ENCODE results near the gene GFOD1.
"Not testable (repeated sequence)": the region's sequence is repeated elsewhere in the genome, so short reads cannot be mapped to it uniquely, and the experiment has no call there.

Gene GFOD1

DNA sequence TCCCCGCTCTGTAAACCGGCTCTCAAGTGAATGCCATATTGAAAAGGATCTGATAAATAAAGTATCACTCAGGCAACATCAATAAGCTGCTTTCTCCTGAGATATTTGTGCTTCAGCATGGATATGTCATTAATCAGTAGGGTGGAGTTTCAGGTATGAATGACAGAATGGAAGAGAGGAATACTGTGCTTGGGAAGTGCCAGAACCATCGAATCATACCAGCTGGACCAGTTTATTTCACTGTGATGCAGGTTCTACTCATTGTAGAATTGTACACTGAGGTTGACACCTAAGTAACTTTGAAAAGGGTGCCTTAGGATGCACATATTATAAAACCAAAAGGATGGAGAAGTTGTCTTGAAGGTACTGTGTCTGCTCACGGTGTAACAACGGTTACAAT is 141.2 kb downstream of the GFOD1 start:
- DNase-seq, result no peak

DNA sequence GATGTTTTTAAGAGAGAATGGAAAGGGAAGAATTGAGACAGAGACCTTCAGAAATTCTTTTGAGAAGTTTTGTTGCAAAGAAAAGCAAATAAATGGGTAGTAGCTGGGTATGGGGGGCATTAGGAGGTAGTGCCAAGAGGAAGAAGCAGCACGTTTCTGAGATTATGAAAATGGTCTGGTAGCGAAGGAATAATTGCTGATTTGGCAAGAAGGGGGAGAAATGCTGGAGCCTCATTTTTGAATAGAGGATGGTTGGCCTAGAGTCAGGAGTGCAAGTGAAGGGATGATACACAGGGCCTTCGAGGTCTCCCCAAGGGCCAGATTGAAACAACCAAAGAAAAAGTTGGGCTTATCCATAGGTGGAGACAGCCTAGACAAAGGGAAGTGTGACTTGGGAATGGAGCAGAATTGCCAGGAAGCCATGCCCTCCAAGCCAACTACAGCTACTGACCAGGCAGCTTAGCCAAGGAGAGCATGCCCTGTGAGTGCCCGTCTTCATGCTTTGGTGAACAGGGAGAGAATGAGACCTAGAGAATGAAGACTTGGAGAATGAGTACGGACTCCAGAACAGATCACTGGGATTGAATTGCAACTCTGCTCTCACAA is 144.9 kb downstream of the GFOD1 start:
- intact Hi-C loops (cut with DNase I), result no loop called here
- DNase-seq, result no peak

More for the DNA sequence above, 141.2 kb downstream of the GFOD1 start:
- intact Hi-C loops (cut with DNase I), result no loop called here

DNA sequence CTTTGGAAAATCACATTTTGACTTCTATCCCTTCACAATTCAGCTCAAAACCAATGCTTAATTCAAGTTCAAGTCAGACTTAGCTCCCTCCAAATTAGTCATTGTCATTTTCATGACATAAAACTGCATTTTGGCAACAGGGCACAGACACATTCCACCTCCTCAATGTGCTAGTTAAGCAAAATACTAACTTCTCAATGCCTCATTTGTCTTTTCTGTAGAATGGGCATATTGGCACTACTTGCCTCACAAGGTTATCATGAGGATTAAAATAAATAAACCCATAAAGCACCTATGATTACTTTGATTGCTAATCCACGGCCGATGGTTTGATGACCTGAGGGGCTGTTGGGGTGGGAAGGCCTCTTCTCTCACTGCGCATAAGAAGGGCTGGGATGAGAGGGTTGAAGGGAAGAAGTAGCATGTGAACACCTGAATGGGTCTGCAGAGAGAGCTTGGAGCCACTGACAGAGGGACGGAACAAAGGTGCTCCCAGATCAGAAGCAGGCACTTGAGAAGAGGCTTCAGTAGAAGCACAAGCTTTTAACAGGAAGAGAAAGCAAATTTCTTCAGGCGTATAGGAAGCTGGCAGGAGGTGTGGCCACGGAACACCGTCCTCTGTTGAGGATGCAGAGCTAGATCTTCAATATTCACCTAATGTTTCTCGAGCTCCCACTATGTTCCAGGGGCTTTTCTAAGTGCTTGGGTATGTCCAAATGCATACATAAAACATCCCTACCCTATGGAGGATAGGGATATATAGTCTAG is 147.4 kb downstream of the GFOD1 start:
- intact Hi-C loops (cut with DNase I), result loop anchor here (5.0 kb wide), 1 partner anchor 197 kb away; no protein-coding TSS in a partner anchor
- no peak for DNase-seq

DNA sequence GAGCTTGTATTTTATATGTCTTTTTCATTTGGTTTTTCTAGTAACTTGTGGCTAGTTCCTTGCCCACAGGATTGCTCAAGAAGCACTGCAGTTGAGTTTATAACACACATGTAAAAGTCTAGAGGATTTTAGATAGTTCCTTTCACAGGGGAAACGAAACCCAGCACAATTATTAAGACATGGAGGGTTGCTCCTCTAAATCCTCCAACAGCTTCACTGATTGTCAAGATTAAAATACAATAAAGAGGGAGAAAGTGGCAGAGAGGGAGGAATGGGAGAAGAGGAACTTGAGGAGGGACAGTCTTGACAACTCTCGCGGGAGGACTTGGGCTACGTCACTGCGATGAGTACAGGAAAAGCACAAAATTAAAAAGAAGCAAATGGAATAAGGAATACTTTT is 149.4 kb downstream of the GFOD1 start:
- intact Hi-C loops (cut with DNase I), result loop anchor here (5.0 kb wide), 1 partner anchor 199 kb away; no protein-coding TSS in a partner anchor
- no peak for DNase-seq

DNA sequence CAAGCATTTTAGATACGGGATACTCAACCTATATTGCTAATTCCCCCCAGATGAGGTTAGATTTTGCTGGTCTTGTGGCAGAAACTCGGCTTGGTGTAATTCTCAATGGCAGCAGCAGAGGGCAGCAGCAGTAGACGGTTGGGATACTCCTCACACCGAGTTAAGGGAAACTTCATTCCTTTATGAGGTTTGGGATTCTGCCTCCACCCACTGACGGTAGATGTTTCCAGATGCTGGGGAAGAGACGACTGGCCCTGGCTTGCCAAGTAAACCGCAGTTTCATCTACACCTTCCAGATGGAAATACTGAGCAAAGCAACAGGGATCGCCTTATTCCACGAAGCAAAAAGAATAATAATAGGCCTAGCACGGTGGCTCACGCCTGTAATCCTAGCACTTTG is 150.8 kb downstream of the GFOD1 start:
- DNase-seq, result peak; percentile 66 to 97 (median 91)
- intact Hi-C loops (cut with DNase I), result loop anchor here (1.0 to 5.0 kb wide), 3 partner anchors 201 to 279 kb away; partner anchors contain the start of gene NOL7

DNA sequence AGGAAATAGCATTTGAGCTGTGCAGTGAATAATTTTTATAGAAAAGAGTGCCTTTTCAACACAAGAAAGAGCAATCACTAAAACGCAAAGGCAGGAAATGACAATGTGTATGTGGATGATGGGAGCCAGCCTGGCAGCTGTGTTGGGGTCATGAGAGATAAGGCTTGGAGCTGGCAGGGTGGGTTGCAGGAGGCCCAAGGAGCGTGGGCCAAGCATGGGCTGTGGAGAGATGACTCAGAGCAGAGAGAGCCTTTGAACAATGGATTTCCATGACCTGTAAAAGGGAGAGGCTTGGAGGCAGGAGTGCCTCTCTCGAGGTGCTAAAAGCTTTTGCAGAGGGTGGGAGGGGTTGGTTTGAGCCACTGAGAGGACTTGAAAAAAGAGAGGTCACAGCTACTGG is 152.4 kb downstream of the GFOD1 start:
- DNase-seq, result no peak
- intact Hi-C loops (cut with DNase I), result loop anchor here (2.0 to 5.0 kb wide), 2 partner anchors 150 to 202 kb away; no protein-coding TSS in a partner anchor

DNA sequence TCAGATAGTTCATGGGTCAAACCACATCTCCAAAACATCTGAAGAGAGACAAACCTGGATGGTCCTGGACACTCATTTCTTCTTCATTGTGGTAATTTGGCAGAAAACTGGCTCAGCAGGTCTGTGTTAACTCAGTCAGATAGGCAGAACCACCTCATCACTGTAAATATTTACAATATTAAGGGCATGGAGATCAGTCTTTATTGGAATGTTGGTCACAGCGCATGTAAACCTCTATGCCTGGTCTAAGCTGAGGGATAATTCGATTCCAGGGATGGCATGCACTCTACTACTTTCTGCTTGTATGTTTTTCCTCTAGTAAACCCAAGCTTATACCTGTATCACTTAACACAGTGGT is 155.1 kb downstream of the GFOD1 start:
- intact Hi-C loops (cut with DNase I), result no loop called here
- no peak for DNase-seq

DNA sequence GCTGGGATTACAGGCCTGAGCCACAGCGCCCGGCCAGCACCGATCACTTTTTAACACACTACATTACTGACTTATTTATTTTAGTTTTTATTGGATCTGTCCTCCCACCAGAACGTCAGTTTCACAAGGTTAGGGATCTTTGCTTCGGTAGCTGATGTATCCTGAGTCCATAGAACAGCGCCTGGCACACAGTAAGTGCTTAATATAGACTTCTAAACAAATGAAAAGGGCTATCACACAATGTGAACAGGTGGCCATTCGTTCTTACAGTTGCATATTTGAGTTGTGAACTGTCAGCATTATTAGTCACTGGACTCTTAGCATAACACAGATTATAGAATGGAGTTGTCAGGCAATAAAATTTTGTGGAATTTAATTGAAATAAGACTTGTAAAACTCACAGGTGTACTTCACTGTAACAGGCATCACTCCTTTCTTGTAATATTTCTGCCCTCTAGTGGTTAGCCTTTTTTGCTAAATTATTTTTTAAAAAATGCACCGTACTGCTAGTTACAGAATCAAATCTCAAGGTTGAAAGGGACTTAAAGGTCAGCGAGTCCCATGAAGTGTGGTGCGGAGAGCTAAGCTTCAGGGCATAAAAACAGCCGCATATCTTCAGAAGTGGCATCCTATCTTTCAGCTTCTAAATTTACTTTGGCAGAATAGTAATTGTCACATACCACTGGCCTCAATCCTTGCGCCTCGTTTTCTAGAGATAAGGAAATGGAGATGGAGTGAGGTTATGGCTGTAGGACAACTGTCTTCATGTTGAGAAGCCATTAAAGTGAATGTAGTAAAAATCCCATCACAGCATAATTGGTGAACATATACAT is 155.7 kb downstream of the GFOD1 start:
- intact Hi-C loops (cut with DNase I), result loop anchor here (2.0 kb wide), 2 partner anchors 137 to 421 kb away; no protein-coding TSS in a partner anchor

DNA sequence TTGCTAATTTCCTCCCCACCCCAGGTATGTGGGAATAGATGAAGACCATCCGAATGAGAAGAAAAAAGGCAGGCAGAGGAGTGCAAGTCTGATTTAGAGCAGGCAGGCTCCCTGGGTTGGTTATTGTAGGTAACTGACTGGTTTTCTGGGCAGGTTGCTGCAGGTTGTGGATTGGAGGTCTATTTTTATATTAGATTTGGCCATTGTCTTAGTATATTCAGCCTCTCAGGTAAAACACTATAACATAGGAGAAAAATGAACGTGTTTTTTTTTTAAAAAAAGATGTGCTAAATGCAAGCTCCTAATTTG is 158.6 kb downstream of the GFOD1 start:
- intact Hi-C loops (cut with DNase I), result no loop called here
- DNase-seq, result no peak

More for the DNA sequence above, 155.7 kb downstream of the GFOD1 start:
- no peak for DNase-seq

DNA sequence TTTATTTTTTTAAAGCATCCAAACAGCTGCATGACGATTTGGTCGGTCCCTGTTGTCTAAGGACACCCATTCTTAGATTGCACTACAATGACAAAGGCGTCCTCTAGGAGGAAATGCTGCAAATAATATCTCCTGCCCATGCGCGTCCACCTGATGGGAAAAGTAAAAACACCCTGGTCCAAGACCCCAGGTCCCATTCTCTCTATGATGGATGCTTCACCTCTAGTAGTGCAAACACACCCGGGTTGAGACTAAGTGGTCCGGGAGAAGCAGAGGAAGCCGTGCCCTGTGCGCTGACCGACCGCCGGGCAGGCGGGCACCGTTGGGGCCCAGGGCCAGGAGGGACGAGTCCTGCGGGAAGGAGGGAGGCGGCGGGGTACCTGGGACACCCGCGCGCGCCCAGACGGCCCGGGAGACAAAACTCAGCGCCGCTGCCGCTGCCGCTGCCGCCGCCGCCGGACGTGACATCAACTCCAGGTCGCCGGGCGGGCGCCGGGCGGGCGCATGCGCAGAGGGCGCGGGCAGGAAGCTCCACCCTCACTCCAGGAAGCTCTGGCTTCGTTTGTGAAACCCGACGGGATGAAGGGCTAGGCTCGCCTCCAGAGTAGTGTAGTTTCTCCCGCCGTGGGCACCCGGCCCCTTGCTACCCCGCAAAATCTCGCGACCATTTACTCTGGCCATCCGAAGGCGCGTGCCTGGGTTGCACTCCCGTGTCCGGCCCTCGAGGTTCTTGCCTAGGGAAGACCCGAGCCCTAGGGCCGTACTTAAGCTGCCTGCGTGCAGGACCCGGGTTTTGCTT is 159.1 kb downstream of the GFOD1 start, which contains the start of gene TBC1D7:
Gene TBC1D7 (minus strand): TSS at position 462 of the 799 bp plus-strand sequence. CDS start 1,639 bp downstream, outside the sequence.
- intact Hi-C loops (cut with DNase I), result no loop called here
- peak; percentile 85 to 99 (median 90) for DNase-seq

DNA sequence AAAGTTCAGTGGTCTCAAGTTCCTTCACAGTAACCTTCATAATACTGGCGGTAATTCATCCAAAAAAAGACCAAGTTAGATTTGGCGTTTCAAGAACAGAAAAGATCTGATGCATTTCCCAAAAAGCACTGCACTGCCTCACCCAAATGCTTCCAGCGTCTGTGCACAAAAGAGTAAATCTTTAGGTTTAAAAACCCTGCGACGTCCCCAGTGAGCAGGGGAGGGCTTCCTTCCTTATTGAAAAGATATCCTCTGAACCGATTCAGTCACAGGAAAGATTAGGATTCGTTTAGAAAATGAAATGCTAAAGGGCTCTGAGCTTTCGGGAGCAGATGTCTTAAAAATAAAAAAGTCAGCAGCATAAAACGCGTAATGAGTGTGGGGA is 159.7 kb downstream of the GFOD1 start:
- DNase-seq, result no peak
- intact Hi-C loops (cut with DNase I), result no loop called here

DNA sequence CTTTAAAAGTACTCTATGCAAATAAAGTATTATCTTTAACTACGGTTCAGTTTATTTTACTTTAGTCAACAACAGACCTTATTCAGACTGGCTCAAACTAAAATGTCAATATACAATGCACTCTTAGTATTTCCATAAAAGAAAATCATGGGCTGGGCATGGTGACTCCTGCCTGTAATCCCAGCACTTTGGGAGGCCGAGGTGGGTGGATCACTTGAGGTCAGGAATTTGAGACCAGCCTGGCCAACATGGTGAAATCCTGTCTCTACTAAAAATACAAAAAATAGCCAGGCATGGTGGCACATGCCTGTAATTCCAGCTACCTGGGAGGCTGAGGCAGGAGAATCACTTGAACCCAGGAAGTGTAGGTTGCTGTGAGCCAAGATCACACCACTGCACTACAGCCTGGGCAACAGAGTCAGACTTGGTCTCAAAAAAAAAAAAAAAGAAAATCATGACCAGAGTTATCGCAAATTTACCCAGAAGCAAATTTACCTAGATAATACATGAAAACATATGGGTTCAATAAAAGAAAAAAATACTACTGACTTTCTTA is 161.3 kb downstream of the GFOD1 start:
- DNase-seq; intact Hi-C loops (cut with DNase I): not testable (repeated sequence)

DNA sequence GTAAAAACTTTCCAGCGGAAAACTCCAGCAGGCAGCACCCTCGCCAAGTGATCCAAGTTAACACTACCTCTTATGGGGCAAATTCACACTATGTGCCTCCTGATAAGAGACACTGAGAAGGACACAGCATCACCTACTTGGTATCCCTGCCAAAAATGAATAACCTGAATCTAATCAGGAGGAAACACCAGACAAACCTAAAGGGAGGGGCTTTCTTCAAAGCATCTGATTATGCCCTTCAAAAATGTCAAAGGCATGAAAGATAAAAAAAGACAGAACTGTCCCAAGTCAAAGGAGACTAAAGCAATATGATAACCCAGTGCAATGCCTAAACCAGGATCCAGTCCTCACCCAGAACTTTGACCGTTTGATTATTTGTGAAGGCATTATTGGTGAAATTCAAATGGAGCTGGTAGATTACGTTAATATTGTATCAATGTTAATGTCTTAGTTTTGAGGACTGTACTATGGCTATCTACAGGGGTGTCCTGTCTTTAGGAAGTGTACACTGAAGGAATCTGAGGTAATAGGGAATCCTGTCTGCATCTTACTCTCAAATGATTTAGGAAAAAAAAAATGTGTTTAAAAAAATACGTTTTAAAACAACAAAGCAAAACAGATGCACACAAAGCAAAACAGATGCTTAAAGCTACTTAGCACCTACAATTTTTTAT is 167.4 kb downstream of the GFOD1 start:
- intact Hi-C loops (cut with DNase I), result no loop called here
- no peak for DNase-seq

DNA sequence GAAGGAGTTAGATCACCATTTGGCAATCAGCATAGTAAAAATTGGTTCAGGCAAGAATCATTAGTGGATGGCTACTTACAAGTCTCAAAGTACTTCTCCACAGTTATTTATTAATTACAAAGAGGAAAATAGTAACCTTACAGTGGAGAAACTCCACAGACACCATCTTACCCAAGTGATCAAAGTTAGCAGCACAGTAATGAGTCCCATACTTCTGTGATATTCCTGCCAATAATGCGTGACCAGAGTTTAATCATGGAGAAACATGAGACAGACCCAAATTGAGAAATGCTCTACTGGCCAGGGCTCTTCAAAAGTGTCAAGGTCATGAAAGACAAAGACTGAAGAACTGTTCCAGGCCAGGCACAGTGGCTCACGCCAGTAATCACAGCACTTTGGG is 168.6 kb downstream of the GFOD1 start:
- intact Hi-C loops (cut with DNase I), result no loop called here
- no peak for DNase-seq

DNA sequence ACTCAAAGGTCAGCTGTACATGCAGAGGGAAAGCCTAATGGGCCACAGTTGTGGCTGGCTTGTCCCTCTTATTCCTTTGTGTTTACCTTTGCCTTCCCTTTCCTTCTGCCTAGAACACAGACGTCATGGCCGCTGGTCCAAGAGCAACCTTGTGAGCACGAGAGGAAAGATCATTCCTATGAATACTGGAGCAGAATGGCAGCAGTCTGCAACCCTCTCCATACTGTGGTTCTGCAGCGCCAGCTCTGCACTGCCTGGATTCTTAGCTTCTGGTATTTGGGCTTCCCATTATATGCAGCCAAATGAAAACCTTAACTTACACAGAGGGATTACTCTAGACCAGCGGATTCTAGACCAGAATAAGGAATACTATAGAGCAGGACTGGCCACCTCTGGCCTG is 171.5 kb downstream of the GFOD1 start:
- intact Hi-C loops (cut with DNase I), result no loop called here
- no peak for DNase-seq

DNA sequence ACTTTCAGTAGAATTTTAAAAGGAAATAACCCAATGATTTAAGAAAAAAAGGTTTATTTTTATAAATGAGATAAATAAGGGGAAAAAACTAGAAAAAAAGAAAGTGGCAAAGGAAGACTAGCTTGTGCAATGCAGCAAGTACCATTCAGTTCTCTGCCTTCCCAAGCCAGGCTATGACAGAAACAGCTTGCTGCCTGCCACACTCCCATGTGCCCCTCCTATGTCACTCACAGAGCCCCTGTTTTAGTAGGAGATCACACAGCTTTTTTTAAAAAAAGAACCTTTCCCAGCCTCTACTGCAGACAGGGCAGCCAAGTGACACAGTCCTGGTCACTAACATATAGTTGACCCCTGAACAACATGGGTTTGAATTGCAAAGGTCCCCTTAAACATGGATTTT is 172.6 kb downstream of the GFOD1 start:
- DNase-seq, result no peak
- intact Hi-C loops (cut with DNase I), result no loop called here

DNA sequence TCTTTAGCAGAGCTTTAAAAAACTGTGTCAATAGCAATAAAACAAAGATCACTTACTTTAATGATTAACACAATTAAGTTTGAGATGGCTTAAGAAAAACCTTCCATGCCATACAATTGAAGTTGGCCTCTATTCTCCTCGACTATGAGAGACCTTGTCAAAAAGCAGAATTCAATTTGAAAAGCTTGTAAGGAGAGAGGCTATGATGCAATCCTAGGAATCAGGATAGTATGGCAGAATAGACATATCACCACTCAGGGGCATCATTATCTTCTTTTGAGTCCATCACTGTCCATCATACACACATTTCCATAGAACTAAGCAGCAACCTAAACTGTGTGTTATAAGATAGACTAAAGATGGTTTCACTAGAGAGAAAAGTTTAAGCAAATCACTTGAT is 176.2 kb downstream of the GFOD1 start:
- intact Hi-C loops (cut with DNase I), result no loop called here
- no peak for DNase-seq

DNA sequence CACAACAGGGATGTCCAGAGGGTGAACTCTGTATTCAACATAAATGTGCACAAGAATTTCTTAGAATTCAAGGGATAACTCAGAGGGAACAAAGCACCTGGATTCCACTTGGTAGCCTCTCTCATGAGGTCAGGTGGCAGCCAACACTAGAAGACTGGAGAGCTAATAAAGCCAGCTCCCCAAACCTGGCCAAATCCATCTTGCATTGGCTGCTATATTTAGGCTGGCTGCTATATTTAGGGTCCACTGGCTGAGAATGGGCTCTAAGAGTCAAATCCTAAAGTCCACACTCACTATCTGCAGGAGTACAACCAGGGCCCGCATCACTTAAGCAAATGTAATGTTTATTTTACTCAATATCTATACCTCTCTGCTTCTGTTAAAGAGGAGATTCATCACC is 179.1 kb downstream of the GFOD1 start:
- intact Hi-C loops (cut with DNase I), result loop anchor here (10.0 kb wide), 1 partner anchor 294 kb away; no protein-coding TSS in a partner anchor

More for the DNA sequence above, 179.1 kb downstream of the GFOD1 start:
- no peak for DNase-seq

Measured in posterior cingulate gyrus (tissue), 11 donors.